ENCODE results near the gene GHRL.

GRCh38 chr3:10290481-10291176 lies 2.1 kb downstream of the GHRL start:
- no peak for TF ChIP-seq CTCF (IDR thresholded peaks at IDR 0.05; ENCODE audit: low read depth, low read length)
- TF ChIP-seq EZH2phosphoT487 (IDR thresholded peaks at IDR 0.05; ENCODE audit: low read depth): no peak
